Measurements from ENCODE around the gene LHCGR. TPM values are rescaled to one million over a fixed set of nuclear protein-coding genes. Genes with fewer than 3 reads are reported as not detected.

LHCGR gene
- total and polyA plus RNA-seq, 2 of the 4 experiments (the other 2 are of a cell fraction): 0.10 to 0.18 TPM

- Histone ChIP-seq H4K5ac (ENCODE audit: low read depth, low read length) (no peak overlapping the region), H3K56ac (ENCODE audit: extremely low read depth, insufficient read depth, low read length) (no peak overlapping the region), H3K27me3 (ENCODE audit: control insufficient read depth, insufficient read depth, low read length) (no peaks in the 10 kb centered on the region), H3K9ac (ENCODE audit: low read depth, low read length) (no peak overlapping the region), H3K36me3 (ENCODE audit: control insufficient read depth, insufficient read depth, low read length) (no peaks in the 10 kb centered on the region), H4K91ac (ENCODE audit: insufficient read depth, low read depth, low read length) (no peak overlapping the region), H2BK5ac (ENCODE audit: low read depth, low read length, poor library complexity, severe bottlenecking) (no peak overlapping the region), H3K9me1 (ENCODE audit: insufficient read depth, low read length) (no peaks in the 10 kb centered on the region), H3K4me2 (ENCODE audit: low read depth, low read length) (no peak overlapping the region), H4K20me1 (ENCODE audit: insufficient read depth, low read length) (no peaks in the 10 kb centered on the region), H3K79me1 (ENCODE audit: low read depth in 1 of 2, low read length in 2 of 2) (no peaks in the 10 kb centered on the region), H2AK5ac (ENCODE audit: low read depth, low read length) (no peak overlapping the region), H2BK120ac (ENCODE audit: low read depth, low read length) (peak overlapping the region; percentile 29; the same call in 1 of the 2 replicates), H4K8ac (ENCODE audit: low read depth in 2 of 2, low read length in 2 of 2) (no peak overlapping the region), H3K9me3 (ENCODE audit: control insufficient read depth, insufficient read depth, low read length) (no peaks in the 10 kb centered on the region), H3K18ac (ENCODE audit: low read depth, low read length) (no peak overlapping the region), H2AK9ac (replicated peaks; ENCODE audit: low read depth, low read length, poor library complexity) (no peak overlapping the region), H2AFZ (replicated peaks; ENCODE audit: low read length, poor library complexity) (no peak overlapping the region), H2BK15ac (ENCODE audit: low read depth, low read length) (no peak overlapping the region), H3K4me3 (ENCODE audit: insufficient read depth, low read depth, low read length) (no peak overlapping the region), H3K14ac (replicated peaks; ENCODE audit: low read depth, low read length) (no peak overlapping the region), H3K4ac (ENCODE audit: low read depth, low read length) (peak overlapping the region; percentile 53; the same call in 1 of the 2 replicates), H3K27ac (ENCODE audit: insufficient read depth, low read length) (no peak overlapping the region), H3K4me1 (ENCODE audit: control insufficient read depth, insufficient read depth, low read length) (peaks cover 3% of the 10 kb centered on the region; the same call in 1 of the 2 replicates), H3K23ac (ENCODE audit: low read depth, low read length) (no peak overlapping the region), H2BK20ac (ENCODE audit: low read depth, low read length) (no peak overlapping the region)
- peak; percentile 53 for ATAC-seq (ENCODE audit: low read depth)
- no peak for TF ChIP-seq CEBPB (IDR thresholded peaks at IDR 0.05; ENCODE audit: low read depth, low read length)
- TF ChIP-seq RFX5 (IDR thresholded peaks at IDR 0.05; ENCODE audit: low read depth, low read length): no peak
- TF ChIP-seq USF2 (IDR thresholded peaks at IDR 0.05; ENCODE audit: low read depth, low read length): no peak
- TF ChIP-seq RCOR1 (IDR thresholded peaks at IDR 0.05; ENCODE audit: insufficient replicate concordance, low read length): no peak
- TF ChIP-seq NFE2L2 (IDR thresholded peaks at IDR 0.05; ENCODE audit: low read depth, low read length): no peak
- TF ChIP-seq POLR2A (IDR thresholded peaks at IDR 0.05; ENCODE audit: low read depth, low read length): no peak
- TF ChIP-seq ELK1 (IDR thresholded peaks at IDR 0.05; ENCODE audit: borderline replicate concordance, low read depth, low read length): no peak
- TF ChIP-seq CHD1 (IDR thresholded peaks at IDR 0.05; ENCODE audit: low read depth, low read length): no peak
- no peak for TF ChIP-seq RAD21 (IDR thresholded peaks at IDR 0.05; ENCODE audit: low read length)
- no peak for TF ChIP-seq FOS (IDR thresholded peaks at IDR 0.05; ENCODE audit: low read depth, low read length)
- no peak for TF ChIP-seq MAFK (IDR thresholded peaks at IDR 0.05; ENCODE audit: low read depth, low read length)
- TF ChIP-seq CTCF (conservative IDR thresholded peaks at IDR 0.05; ENCODE audit: low read depth, low read length): no peak
- TF ChIP-seq MAZ (IDR thresholded peaks at IDR 0.05; ENCODE audit: borderline replicate concordance, low read depth, low read length): no peak
- in situ Hi-C loops (cut with MboI; ENCODE audit: low sequenced_read_pairs) (no loop called here), dilution Hi-C loops (cut with HindIII; ENCODE audit: low sequenced_read_pairs, unreplicated experiment) (no loop called here), intact Hi-C loops (cut with micrococcal nuclease) (no loop called here)
- POLR2A ChIA-PET (ENCODE audit: unreplicated experiment): no interaction called here
- WGBS, 2 experiments (ENCODE audit: extremely low coverage in 2 of 2, insufficient read length in 1 of 2): no CpG with 5 or more reads among the region's 2 CpGs
- CTCF ChIA-PET: interaction anchor here (0.6 to 1.7 kb wide), 3 partner anchors 12 to 195 kb away, joined by 3 to 5 read pairs (median 4); no protein-coding TSS in a partner anchor
- no peak for DNase-seq
- BruUV-seq (replicated peaks): no TSS peak
Measured at GRCh38 chr2:48749291-48750127, 6.0 kb downstream of the LHCGR start.
